Measurements from ENCODE around the gene VAV2. TPM values are rescaled to one million over a fixed set of nuclear protein-coding genes. Genes with fewer than 3 reads are reported as not detected.
"Not testable (repeated sequence)": the region's sequence is repeated elsewhere in the genome, so short reads cannot be mapped to it uniquely, and the experiment has no call there.

VAV2 gene
- total RNA-seq, 4 donors from 2014 or later = 9.1 to 13.5 (median 10.1) TPM

- H3K4me1 ChIP-seq = peaks cover 0 to 10% (median 10%) of the 10 kb centered on the region in 4 donors
- TF ChIP-seq EP300 (IDR thresholded peaks at IDR 0.05) (no peak), POLR2A (IDR thresholded peaks at IDR 0.05; ENCODE audit: low read depth) (no peak)
- no peaks in the 10 kb centered on the region for H3K27me3 ChIP-seq
- H3K4me3 ChIP-seq = no peak overlapping the region
- no peaks in the 10 kb centered on the region for H3K36me3 ChIP-seq
- WGBS = 86% methylated on average over 13 of the region's 14 CpGs
- H3K9me3 ChIP-seq = no peaks in the 10 kb centered on the region
- DNase-seq (ENCODE audit: extremely low spot score) = no peak
- intact Hi-C loops (cut with DNase I) = no loop called here
- no peak overlapping the region for H3K27ac ChIP-seq (replicated peaks in 1 of 4)
These were observed 63.8 kb downstream of the VAV2 start for GRCh38 chr9:133928248-133928764.

- DNase-seq (ENCODE audit: extremely low spot score) = no peak
- Histone ChIP-seq H3K9me3 (no peaks in the 10 kb centered on the region), H3K27ac (replicated peaks in 1 of 4) (no peak overlapping the region), H3K27me3 (no peaks in the 10 kb centered on the region), H3K36me3 (no peaks in the 10 kb centered on the region), H3K4me1 (peaks cover 0 to 4% (median 3%) of the 10 kb centered on the region in 4 donors), H3K4me3 (no peak overlapping the region)
- intact Hi-C loops (cut with DNase I) = no loop called here
- TF ChIP-seq POLR2AphosphoS5 (IDR thresholded peaks at IDR 0.05) = no peak
- TF ChIP-seq POLR2A (IDR thresholded peaks at IDR 0.05; ENCODE audit: low read depth) = no peak
- no peak for TF ChIP-seq EP300 (IDR thresholded peaks at IDR 0.05)
- TF ChIP-seq CTCF (IDR thresholded peaks at IDR 0.05) = no peak
- WGBS = 81% methylated on average over 6 of the region's 6 CpGs
These were observed 65.1 kb downstream of the VAV2 start for GRCh38 chr9:133927041-133927440.

- H3K9me3 ChIP-seq = no peaks in the 10 kb centered on the region
- H3K27ac ChIP-seq (replicated peaks in 1 of 4) = no peak overlapping the region
- DNase-seq (ENCODE audit: extremely low spot score) = no peak
- TF ChIP-seq CTCF (IDR thresholded peaks at IDR 0.05) (no peak), EP300 (IDR thresholded peaks at IDR 0.05) (no peak), POLR2AphosphoS5 (IDR thresholded peaks at IDR 0.05) (no peak), POLR2A (IDR thresholded peaks at IDR 0.05; ENCODE audit: low read depth) (no peak)
- intact Hi-C loops (cut with DNase I) = no loop called here
- WGBS = 95% methylated on average over 9 of the region's 9 CpGs
- no peak overlapping the region for H3K4me3 ChIP-seq
- peaks cover 0 to 4% (median 0%) of the 10 kb centered on the region in 4 donors for H3K4me1 ChIP-seq
- H3K36me3 ChIP-seq = no peaks in the 10 kb centered on the region
- no peaks in the 10 kb centered on the region for H3K27me3 ChIP-seq
These were observed 65.8 kb downstream of the VAV2 start for GRCh38 chr9:133926165-133926856.

GRCh38 chr9:133924453-133924852 lies 67.7 kb downstream of the VAV2 start:
- Histone ChIP-seq H3K4me1 (peaks cover 0 to 8% (median 3%) of the 10 kb centered on the region in 4 donors), H3K27me3 (no peaks in the 10 kb centered on the region), H3K27ac (replicated peaks in 1 of 4) (no peak overlapping the region), H3K9me3 (no peaks in the 10 kb centered on the region), H3K36me3 (no peaks in the 10 kb centered on the region), H3K4me3 (no peak overlapping the region)
- intact Hi-C loops (cut with DNase I) = no loop called here
- WGBS = 93% methylated on average over 5 of the region's 5 CpGs
- TF ChIP-seq CTCF (IDR thresholded peaks at IDR 0.05) (no peak), POLR2A (IDR thresholded peaks at IDR 0.05; ENCODE audit: low read depth) (no peak), EP300 (IDR thresholded peaks at IDR 0.05) (no peak), POLR2AphosphoS5 (IDR thresholded peaks at IDR 0.05) (no peak)
- DNase-seq (ENCODE audit: extremely low spot score) = no peak

GRCh38 chr9:133923608-133924007 lies 68.5 kb downstream of the VAV2 start:
- H3K27me3 ChIP-seq; H3K36me3 ChIP-seq; intact Hi-C loops (cut with DNase I); H3K4me3 ChIP-seq; H3K27ac ChIP-seq (replicated peaks in 1 of 4); H3K9me3 ChIP-seq; H3K4me1 ChIP-seq; DNase-seq (ENCODE audit: extremely low spot score): not testable (repeated sequence)
- 90% methylated on average over 2 of the region's 2 CpGs for WGBS

Measured in esophagus muscularis mucosa (tissue), 4 donors.